A549 (cell line): ENCODE results near the gene BFSP2.
A peak's percentile ranks its signal among the peaks of the same experiment; 100 is the strongest.

Source experiments
- CBX2 ChIP-seq: fragments of 200-600 bp; sonication (generic); IDR thresholded peaks from 2 replicates; pipeline ENCODE4 v1.6.1; 2016; ENCODE audit warnings: low read depth, mild to moderate bottlenecking, borderline replicate concordance
- CBX8 ChIP-seq: fragments of 200-600 bp; sonication (generic); IDR thresholded peaks from 2 replicates; pipeline ENCODE4 v1.6.1; 2016
- CEBPB ChIP-seq, 2 experiments: fragments of >200 bp in 1 of 2; sonication (Bioruptor Twin) in 1 of 2; formaldehyde crosslinking in 1 of 2; IDR thresholded peaks; 2 replicates each; pipeline ENCODE4 v1.6.1; 2012 to 2016
- CTCF ChIP-seq: fragments of >200 bp; sonication (Bioruptor Twin); formaldehyde crosslinking; IDR thresholded peaks from 3 replicates; pipeline ENCODE4 v1.5.1; 2016
- KDM1A ChIP-seq: fragments of 200-600 bp; sonication (generic); IDR thresholded peaks from 2 replicates; pipeline ENCODE4 v1.6.1; 2016; ENCODE audit warnings: low read depth, mild to moderate bottlenecking
- MAX ChIP-seq: IDR thresholded peaks from 2 replicates; pipeline ENCODE4 v1.6.1; 2012
- POLR2AphosphoS2 ChIP-seq: conservative IDR thresholded peaks from 2 replicates; pipeline ENCODE4 v1.6.1; 2012; ENCODE audit warnings: low read length, improper control_type of control experiment, inconsistent platforms
- RCOR1 ChIP-seq: fragments of 150-350 bp; IDR thresholded peaks from 2 replicates; pipeline ENCODE4 v1.6.1; 2014; ENCODE audit warnings: antibody characterized with exemption, low read length, low read depth
- TP53 ChIP-seq: fragments of 250-450 bp; sonication (Bioruptor Pico); IDR thresholded peaks from 2 replicates; pipeline ENCODE4 v1.5.0; 2021; ENCODE audit warnings: mild to moderate bottlenecking, moderate library complexity

- TF ChIP-seq CTCF (peak; percentile 26; the same call in 2 of the 3 replicates), CBX2 (no peak), POLR2AphosphoS2 (no peak), CEBPB (IDR thresholded peaks at IDR 0.05) (peak in 1 of 2 experiments; percentile 50; a peak in 2 of 4 replicates), TP53 (CRISPR knock-in tag) (no peak), MAX (no peak), KDM1A (no peak), RCOR1 (no peak), CBX8 (no peak)
Observed at GRCh38 chr3:133377396-133377795, 22.5 kb upstream of the BFSP2 start.
